Measurements from ENCODE around the gene P2RX4. TPM values are rescaled to one million over a fixed set of nuclear protein-coding genes. Genes with fewer than 3 reads are reported as not detected.

Gene P2RX4
- total and polyA plus RNA-seq, 12 donors, result 3.7 to 12.6 (median 5.5) TPM

- Histone ChIP-seq H3K27ac (no peak overlapping the region), H3K4me3 (no peak overlapping the region), H3K9me3 (no peaks in the 10 kb centered on the region), H3K36me3 (peaks cover 0 to 52% (median 4%) of the 10 kb centered on the region in 9 donors), H3K4me1 (peaks cover 0 to 29% (median 12%) of the 10 kb centered on the region in 9 donors), H3K27me3 (no peaks in the 10 kb centered on the region)
- WGBS, 2 donors, result 92 to 93% methylated on average over 5 of the region's 5 CpGs
- DNase-seq (no peak), ATAC-seq (no peak)
- no peak for TF ChIP-seq CTCF (IDR thresholded peaks at IDR 0.05)
- intact Hi-C loops (cut with DNase I), result no loop called here
Observed at GRCh38 chr12:121217761-121218160, 7.8 kb downstream of the P2RX4 start.

DNA sequence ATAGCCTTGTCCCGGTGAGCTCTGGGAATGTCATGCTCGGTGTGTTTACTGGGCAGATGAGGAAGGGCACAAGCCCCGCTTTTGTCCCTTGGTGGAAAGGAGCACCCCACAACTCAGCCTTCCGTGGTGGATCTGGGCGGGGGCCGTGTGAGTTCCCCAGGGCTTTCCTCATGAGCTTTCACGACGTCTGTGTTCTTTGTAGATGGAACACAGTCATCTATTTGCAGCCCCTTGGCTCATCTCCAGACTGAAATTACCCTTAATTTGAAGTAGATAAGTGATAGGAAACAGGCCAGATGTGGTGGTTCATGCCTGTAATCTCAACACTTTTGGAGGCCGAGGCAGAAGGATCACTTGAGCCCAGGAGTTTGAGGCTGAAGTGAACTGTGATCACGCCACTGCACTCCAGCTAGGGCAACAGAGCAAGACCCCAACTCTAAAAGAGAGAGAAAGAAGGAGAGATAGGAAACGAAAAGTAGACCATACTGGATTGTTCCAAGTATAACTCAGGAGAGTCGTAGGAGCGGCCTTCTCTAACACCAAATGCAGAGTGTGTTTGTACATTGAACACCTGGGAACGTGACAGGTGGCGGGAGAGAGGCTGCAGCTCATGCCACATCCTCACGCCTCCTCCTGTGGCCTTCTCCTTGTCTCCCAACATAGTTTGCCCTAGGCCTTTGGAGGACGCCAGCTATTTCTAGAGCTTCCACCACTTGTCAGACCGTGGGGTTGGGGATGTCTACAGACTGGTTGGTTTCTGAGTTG is 8.8 kb downstream of the P2RX4 start:
- H3K4me3 ChIP-seq, result no peak overlapping the region
- ATAC-seq (no peak), DNase-seq (no peak)
- TF ChIP-seq CTCF (IDR thresholded peaks at IDR 0.05), result no peak
- no peak overlapping the region for H3K27ac ChIP-seq
- H3K27me3 ChIP-seq, result no peaks in the 10 kb centered on the region
- WGBS, 2 donors, result 85 to 88% methylated on average over 18 of the region's 18 CpGs
- no peaks in the 10 kb centered on the region for H3K9me3 ChIP-seq
- intact Hi-C loops (cut with DNase I), result no loop called here
- peaks cover 0 to 31% (median 12%) of the 10 kb centered on the region in 9 donors for H3K4me1 ChIP-seq
- peaks cover 0 to 57% (median 4%) of the 10 kb centered on the region in 9 donors for H3K36me3 ChIP-seq

DNA sequence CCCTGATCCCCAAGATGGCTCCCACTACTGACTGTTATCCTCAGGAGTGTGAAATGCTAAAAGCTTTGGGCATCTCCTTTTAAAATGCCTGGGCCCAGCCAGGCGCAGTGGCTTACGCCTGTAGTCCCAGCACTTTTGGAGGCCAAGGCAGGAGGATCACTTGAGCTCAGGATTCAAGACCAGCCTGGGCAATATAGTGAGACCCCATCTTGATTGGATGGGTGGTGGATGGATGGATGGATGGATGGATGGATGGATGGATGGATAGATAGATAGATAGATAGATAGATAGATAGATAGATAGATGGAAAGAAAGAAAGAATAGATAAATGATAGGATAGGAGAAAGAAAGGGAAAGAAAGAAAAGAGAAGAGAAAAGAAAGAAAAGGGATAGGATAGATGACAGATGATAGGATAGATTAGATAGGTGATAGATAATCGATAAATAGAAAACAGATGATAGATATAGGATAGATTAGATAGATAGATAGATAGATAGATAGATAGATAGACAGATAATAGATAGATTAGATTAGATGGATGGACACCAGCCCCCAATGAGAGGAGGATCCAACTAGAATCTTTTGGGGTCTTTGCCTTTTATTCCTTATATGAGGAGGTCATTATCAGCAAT is 9.5 kb downstream of the P2RX4 start:
- H3K36me3 ChIP-seq, result peaks cover 0 to 64% (median 4%) of the 10 kb centered on the region in 9 donors
- H3K27me3 ChIP-seq, result no peaks in the 10 kb centered on the region
- 98% methylated on average over 3 of the region's 3 CpGs for WGBS, 2 donors
- no peak for ATAC-seq
- H3K9me3 ChIP-seq, result no peaks in the 10 kb centered on the region
- no peak for DNase-seq
- H3K4me1 ChIP-seq, result peaks cover 0 to 31% (median 8%) of the 10 kb centered on the region in 9 donors
- H3K4me3 ChIP-seq, result no peak overlapping the region
- intact Hi-C loops (cut with DNase I), result no loop called here
- no peak for TF ChIP-seq CTCF (IDR thresholded peaks at IDR 0.05)
- H3K27ac ChIP-seq, result no peak overlapping the region

- DNase-seq (no peak), ATAC-seq (no peak)
- no peak for TF ChIP-seq CTCF (IDR thresholded peaks at IDR 0.05)
- Histone ChIP-seq H3K27ac (peak overlapping the region in 1 of 10 donors; percentile 36), H3K36me3 (peaks cover 0 to 81% (median 9%) of the 10 kb centered on the region in 9 donors), H3K27me3 (no peaks in the 10 kb centered on the region), H3K4me1 (peaks cover 0 to 14% (median 0%) of the 10 kb centered on the region in 9 donors), H3K4me3 (no peak overlapping the region), H3K9me3 (no peaks in the 10 kb centered on the region)
- 93 to 95% methylated on average over 10 of the region's 10 CpGs for WGBS, 2 donors
- intact Hi-C loops (cut with DNase I), result loop anchor here in 1 of 10 donors (10.0 kb wide), 1 partner anchor 108 kb away; no protein-coding TSS in a partner anchor
Observed at GRCh38 chr12:121222847-121223246, 12.9 kb downstream of the P2RX4 start.
